Measurements from ENCODE around the gene SH2D3C.

The SH2D3C gene

DNA sequence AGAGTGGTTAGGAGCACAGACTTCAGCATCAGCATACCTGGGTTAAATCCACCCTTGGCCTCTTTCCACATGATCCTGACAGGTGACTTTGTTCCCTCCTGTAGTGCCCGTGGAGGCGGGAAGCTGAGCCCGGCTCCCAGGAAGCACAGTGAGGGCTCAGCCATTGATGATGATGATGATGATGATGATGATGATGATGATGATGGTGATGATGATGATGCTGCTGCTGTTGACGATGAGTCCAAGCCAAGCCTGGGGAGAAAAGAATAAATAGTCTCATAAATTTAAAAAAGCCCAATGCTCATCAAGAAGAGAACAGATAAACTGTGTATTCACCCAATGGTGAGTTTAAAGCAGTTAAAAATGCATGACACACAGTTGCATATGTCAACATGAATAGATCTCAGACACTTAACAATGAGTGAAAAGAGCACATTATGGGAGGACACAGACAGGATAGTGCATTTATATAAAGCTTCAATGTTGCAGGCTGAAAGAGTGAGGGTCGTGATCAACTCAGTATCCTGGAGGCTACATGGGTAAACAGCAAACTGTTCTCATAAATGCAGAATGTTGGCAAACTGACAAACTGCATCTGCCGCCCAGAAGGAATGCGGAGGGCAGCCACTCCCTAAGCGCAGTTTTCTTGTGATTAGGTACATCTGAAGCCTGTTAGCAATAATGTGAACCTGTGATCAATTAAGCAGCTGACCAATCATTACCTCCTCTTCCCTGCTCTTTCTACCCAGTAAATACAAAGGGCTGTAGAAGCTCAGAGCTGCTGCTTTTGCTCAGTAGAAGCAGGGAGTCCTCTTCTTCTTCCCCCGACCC, 83.4 kb downstream of the SH2D3C start:
- DNase-seq = no peak
- intact Hi-C loops (cut with DNase I) = no loop called here

DNA sequence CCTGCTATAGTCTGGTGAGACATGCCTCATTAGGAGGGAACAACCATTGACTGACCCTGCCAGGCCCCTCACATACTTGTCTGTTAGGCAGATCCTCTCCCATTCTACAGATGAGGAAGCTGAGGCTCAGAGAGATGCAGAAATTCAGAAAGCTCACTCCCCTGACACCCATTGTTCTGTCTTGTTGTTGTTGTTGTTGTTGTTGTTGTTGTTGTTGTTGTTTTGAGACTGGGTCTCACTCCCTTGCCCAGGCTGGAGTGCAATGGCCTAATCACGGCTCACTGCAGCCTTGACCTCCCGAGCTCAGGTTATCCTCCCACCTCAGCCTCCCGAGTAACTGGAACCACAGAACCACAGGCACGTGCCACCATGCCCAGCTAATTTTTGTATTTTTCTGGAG, 84.8 kb downstream of the SH2D3C start:
- intact Hi-C loops (cut with DNase I) = no loop called here

DNA sequence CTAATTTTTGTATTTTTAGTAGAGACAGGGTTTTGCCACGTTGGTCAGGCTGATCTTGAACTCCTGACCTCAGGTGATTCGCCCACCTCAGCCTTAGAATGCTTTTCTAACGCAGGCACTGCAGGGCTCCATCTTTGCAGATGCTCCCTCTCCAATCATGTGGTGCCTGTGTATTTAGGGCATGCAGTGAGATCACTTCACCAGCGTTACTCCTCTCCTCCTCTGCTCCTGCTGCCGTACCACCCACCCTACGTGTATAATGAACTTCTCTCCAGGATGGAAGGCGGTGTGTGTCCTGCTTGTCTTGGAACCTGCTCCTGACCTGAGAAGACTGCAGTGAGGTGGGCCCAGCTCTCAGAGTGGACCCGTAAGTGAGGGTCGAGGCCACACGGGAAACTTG, 85.3 kb downstream of the SH2D3C start:
- intact Hi-C loops (cut with DNase I) = no loop called here
- peak in 35 of 42 donors; percentile 26 to 87 (median 62) for DNase-seq

More for the DNA sequence above, 84.8 kb downstream of the SH2D3C start:
- DNase-seq = no peak

DNA sequence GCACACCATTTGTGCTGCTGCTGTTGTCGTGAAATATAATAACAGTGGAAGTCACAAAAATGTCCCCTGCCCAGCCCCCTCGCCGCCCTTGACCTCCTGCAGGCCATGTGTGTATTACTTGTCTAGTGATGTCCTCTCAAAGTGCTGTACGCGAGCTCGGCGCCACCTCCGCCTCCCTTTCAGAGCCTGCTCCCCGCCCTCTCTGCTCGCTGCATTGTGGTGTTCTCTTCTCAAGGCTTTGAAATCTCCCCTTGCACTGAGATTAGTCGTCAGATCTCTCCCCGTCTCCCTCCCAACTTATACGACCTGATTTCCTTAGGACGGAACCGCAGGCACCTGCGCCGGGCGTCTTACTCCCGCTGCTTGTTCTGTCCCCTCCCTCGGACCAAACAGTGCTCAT, 86.4 kb downstream of the SH2D3C start:
- DNase-seq = peak in 12 of 42 donors; percentile 10 to 61 (median 42)
- intact Hi-C loops (cut with DNase I) = no loop called here

DNA sequence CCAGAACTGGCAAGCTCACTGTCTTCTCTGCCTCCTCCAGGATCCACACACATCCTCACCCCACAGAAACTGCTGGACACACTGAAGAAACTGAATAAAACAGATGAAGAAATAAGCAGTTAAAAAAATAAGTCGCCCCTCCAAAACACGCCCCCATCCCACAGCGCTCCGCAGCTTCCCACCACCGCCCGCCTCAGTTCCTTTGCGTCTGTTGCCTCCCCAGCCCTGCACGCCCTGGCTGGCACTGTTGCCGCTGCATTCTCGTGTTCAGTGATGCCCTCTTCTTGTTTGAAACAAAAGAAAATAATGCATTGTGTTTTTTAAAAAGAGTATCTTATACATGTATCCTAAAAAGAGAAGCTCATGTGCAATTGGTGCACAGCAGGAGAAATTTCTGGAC, 87.7 kb downstream of the SH2D3C start:
- DNase-seq = peak in 12 of 42 donors; percentile 27 to 60 (median 42)
- intact Hi-C loops (cut with DNase I) = no loop called here

DNA sequence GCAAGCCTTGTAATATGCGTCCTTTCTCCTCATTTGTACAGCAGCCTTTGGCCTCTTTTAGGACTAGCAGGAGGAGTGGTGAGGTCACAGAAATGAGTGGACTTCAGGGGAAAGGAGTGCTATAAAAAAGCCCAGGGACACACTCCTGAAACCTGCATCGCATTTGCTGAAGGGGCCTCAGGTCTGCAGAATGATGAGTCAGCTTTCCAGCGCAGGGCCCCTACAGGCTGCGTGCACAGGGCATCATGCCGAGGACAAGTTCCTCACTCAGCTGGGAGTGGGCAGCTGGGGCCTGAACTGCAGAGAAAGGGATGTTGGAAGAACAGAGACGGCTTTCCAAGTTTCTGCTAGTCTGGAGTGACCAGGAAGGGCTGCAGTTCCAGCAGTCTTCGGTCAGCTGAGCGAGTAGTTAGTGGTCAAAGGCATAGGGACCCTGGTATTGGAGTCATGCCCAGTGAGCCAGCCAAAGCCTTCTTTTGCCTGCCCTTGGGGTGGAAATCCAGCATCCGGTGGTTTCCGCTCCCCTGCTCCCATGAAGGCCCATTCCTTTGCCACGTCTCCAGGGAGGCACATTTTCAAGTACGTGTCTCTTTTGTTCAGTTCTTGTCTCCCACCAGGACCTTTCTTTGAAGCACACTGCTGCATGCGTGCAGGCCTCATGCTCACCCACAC, 89.0 kb downstream of the SH2D3C start:
- intact Hi-C loops (cut with DNase I) = no loop called here
- DNase-seq = peak in 1 of 42 donors; percentile 30

All from head of caudate nucleus (tissue), 42 donors.